ENCODE measurements around the gene NUP153.

DNA sequence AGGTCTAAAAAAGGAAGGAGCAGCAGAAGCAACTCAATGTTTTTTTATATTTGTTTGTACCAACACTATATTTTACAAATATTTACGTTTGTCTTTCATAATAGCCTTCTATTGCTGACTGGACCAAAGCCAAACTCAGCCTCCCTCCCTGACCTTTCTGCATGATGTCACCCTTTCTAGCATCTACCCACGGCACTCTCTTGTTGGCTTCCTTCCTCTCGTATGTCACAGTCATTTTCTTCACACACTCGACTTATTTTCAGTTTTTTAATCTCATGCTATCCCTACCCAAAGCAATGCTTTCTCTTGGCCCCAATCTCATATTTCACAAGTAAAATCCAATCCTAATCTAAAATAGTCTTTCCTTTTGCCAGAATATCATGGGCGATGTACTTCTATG is 122.9 kb downstream of the NUP153 start:
- TF ChIP-seq, protein P1, sequence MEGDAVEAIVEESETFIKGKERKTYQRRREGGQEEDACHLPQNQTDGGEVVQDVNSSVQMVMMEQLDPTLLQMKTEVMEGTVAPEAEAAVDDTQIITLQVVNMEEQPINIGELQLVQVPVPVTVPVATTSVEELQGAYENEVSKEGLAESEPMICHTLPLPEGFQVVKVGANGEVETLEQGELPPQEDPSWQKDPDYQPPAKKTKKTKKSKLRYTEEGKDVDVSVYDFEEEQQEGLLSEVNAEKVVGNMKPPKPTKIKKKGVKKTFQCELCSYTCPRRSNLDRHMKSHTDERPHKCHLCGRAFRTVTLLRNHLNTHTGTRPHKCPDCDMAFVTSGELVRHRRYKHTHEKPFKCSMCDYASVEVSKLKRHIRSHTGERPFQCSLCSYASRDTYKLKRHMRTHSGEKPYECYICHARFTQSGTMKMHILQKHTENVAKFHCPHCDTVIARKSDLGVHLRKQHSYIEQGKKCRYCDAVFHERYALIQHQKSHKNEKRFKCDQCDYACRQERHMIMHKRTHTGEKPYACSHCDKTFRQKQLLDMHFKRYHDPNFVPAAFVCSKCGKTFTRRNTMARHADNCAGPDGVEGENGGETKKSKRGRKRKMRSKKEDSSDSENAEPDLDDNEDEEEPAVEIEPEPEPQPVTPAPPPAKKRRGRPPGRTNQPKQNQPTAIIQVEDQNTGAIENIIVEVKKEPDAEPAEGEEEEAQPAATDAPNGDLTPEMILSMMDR (IDR thresholded peaks at IDR 0.05), result no peak
- TF ChIP-seq POLR2A (IDR thresholded peaks at IDR 0.05), result no peak
- TF ChIP-seq POLR2AphosphoS5 (IDR thresholded peaks at IDR 0.05), result peak in 3 of 4 donors; percentile 7 to 28 (median 18)
- no peak for TF ChIP-seq EP300 (IDR thresholded peaks at IDR 0.05)

Measured in sigmoid colon (tissue), 4 donors.